ENCODE results near the gene GID4.
A peak's percentile ranks its signal among the peaks of the same experiment; 100 is the strongest.
"Not testable (repeated sequence)": the region's sequence is repeated elsewhere in the genome, so short reads cannot be mapped to it uniquely, and the experiment has no call there.

GID4 gene

GRCh38 chr17:18038861-18039534 is at the start of gene GID4, which contains the start of gene ATPAF2:
GID4 (plus strand) TSS chr17:18039408; CDS start chr17:18039465, 57 bp downstream.
ATPAF2 (minus strand) TSS chr17:18039168; CDS start chr17:18039013, 155 bp downstream.
- Histone ChIP-seq H3K9ac (ENCODE audit: low read depth, low read length) (peak within 1 kb of the TSS; percentile 80), H3K9me3 (ENCODE audit: control insufficient read depth, insufficient read depth, low read length) (no peaks in the 10 kb centered on the region), H3K4me3 (ENCODE audit: low read depth, low read length) (peak within 1 kb of the TSS; percentile 93), H3K4me1 (ENCODE audit: control insufficient read depth, insufficient read depth, low read length) (no peaks in the 10 kb centered on the region), H3K27me3 (ENCODE audit: control insufficient read depth, insufficient read depth, low read length) (no peaks in the 10 kb centered on the region), H3K36me3 (ENCODE audit: control insufficient read depth, insufficient read depth, low read length) (no peaks in the 10 kb centered on the region)

GRCh38 chr17:17989618-17990017 is 49.6 kb upstream of the GID4 start:
- no peak overlapping the region for H3K4me3 ChIP-seq (ENCODE audit: low read depth, low read length)
- no peaks in the 10 kb centered on the region for H3K9me3 ChIP-seq (ENCODE audit: control insufficient read depth, insufficient read depth, low read length)
- no peaks in the 10 kb centered on the region for H3K4me1 ChIP-seq (ENCODE audit: control insufficient read depth, insufficient read depth, low read length)
- H3K9ac ChIP-seq (ENCODE audit: low read depth, low read length): no peak overlapping the region
- no peaks in the 10 kb centered on the region for H3K27me3 ChIP-seq (ENCODE audit: control insufficient read depth, insufficient read depth, low read length)
- no peaks in the 10 kb centered on the region for H3K36me3 ChIP-seq (ENCODE audit: control insufficient read depth, insufficient read depth, low read length)

- H3K9ac ChIP-seq (ENCODE audit: low read depth, low read length): no peak overlapping the region
- H3K27me3 ChIP-seq (ENCODE audit: control insufficient read depth, insufficient read depth, low read length): no peaks in the 10 kb centered on the region
- no peaks in the 10 kb centered on the region for H3K36me3 ChIP-seq (ENCODE audit: control insufficient read depth, insufficient read depth, low read length)
- no peaks in the 10 kb centered on the region for H3K4me1 ChIP-seq (ENCODE audit: control insufficient read depth, insufficient read depth, low read length)
- no peaks in the 10 kb centered on the region for H3K9me3 ChIP-seq (ENCODE audit: control insufficient read depth, insufficient read depth, low read length)
- no peak overlapping the region for H3K4me3 ChIP-seq (ENCODE audit: low read depth, low read length)
Measured at GRCh38 chr17:17990282-17990681, 48.9 kb upstream of the GID4 start.

DNA sequence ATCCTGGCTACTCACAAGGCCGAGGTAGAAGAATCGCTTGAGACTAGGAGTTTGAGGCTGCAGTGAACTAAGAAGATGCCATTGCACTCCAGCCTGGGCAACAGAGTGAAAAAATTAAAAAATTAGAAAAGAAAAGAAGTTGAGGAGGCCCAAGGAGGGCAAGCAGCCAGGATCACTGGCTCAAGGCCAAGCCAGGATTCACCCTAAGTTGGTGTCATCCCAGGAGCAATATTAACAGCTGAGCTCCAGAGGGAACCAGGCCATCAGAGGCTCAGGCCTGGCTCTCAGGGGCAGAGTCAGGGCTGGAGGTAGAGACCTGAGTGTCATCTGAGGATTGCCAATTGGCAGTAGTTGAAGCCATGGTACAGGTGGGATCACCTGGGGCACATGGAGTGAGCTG is 45.8 kb upstream of the GID4 start:
- Histone ChIP-seq H3K9me3 (ENCODE audit: control insufficient read depth, insufficient read depth, low read length) (no peaks in the 10 kb centered on the region), H3K27me3 (ENCODE audit: control insufficient read depth, insufficient read depth, low read length) (no peaks in the 10 kb centered on the region), H3K4me1 (ENCODE audit: control insufficient read depth, insufficient read depth, low read length) (no peaks in the 10 kb centered on the region), H3K36me3 (ENCODE audit: control insufficient read depth, insufficient read depth, low read length) (no peaks in the 10 kb centered on the region), H3K4me3 (ENCODE audit: low read depth, low read length) (no peak overlapping the region), H3K9ac (ENCODE audit: low read depth, low read length) (no peak overlapping the region)

DNA sequence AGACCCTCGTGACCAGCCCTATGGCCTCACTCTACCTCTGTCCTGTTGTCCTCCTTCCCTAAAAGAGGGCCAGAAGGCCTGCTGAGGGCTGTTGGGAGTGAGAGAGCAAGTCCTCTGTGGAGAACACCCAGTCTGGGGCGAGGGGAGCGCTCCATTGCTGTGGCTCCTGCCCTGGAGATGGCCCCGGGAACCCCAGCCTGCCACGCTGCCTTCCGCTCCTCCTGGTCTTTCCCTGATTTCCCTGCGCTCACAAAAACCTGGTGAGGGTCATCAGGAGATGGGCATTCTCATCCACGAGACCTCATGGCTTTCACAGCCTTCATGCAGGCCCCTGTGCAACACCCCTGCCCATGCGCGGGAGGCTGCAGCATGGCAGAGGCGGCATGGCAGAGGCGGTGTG is 45.4 kb upstream of the GID4 start:
- no peak overlapping the region for H3K4me3 ChIP-seq (ENCODE audit: low read depth, low read length)
- H3K4me1 ChIP-seq (ENCODE audit: control insufficient read depth, insufficient read depth, low read length): no peaks in the 10 kb centered on the region
- no peaks in the 10 kb centered on the region for H3K36me3 ChIP-seq (ENCODE audit: control insufficient read depth, insufficient read depth, low read length)
- H3K9ac ChIP-seq (ENCODE audit: low read depth, low read length): no peak overlapping the region
- H3K9me3 ChIP-seq (ENCODE audit: control insufficient read depth, insufficient read depth, low read length): no peaks in the 10 kb centered on the region
- no peaks in the 10 kb centered on the region for H3K27me3 ChIP-seq (ENCODE audit: control insufficient read depth, insufficient read depth, low read length)

DNA sequence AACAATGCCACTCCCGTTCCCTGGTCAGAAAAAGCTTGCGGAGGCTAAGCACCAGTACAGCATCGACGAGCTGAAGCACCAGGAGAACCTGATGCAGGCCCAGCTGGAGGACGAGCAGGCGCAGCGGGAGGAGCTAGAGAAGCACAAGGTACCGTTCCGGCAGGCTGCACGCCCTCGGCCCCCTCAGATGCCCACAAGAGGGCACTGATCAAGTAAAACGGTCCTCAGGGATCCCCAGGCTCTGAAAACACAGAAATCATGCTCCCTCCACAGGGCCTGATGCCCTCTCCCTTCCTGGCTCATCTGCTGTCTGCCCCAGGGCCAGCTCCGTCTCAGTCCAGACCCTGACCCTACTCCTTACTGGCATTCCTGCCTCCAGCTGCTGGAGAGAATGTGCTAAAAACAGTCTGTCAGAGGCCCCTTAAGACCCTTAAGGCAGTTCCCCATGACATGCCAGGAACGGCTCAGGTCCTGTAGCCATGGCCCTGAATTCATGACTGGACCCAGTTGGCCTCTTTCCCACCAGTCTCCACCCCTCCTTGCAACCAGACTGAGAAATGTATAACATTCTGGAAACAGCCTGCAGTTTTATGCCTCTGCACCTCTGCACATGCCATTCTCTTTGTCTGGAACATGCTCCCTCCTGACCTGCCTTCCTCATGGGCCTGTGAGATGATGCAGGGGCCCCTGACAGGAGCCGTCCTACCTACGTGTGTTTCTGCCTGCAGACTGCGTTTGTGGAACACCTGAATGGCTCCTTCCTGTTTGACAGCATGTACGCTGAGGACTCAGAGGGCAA is 44.7 kb upstream of the GID4 start:
- no peaks in the 10 kb centered on the region for H3K27me3 ChIP-seq (ENCODE audit: control insufficient read depth, insufficient read depth, low read length)
- no peaks in the 10 kb centered on the region for H3K9me3 ChIP-seq (ENCODE audit: control insufficient read depth, insufficient read depth, low read length)
- no peaks in the 10 kb centered on the region for H3K36me3 ChIP-seq (ENCODE audit: control insufficient read depth, insufficient read depth, low read length)
- no peak overlapping the region for H3K4me3 ChIP-seq (ENCODE audit: low read depth, low read length)
- no peaks in the 10 kb centered on the region for H3K4me1 ChIP-seq (ENCODE audit: control insufficient read depth, insufficient read depth, low read length)
- H3K9ac ChIP-seq (ENCODE audit: low read depth, low read length): no peak overlapping the region

DNA sequence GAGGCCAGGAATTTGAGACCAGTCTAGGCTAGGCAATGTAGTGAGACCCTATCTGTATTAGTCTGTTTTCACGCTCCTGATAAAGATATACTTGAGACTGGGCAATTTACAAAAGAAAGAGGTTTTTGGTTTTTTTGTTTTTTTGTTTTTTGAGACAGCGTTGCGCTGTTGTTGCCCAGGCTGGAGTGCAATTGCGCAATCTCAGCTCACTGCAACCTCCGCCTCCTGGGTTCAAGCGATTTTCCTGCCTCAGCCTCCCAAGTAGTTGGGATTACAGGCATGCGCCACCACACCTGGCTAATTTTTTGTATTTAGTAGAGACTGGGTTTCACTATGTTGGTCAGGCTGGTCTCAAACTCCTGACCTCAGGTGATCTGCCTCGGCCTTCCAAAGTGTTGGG is 43.3 kb upstream of the GID4 start:
- H3K9me3 ChIP-seq (ENCODE audit: control insufficient read depth, insufficient read depth, low read length); H3K27me3 ChIP-seq (ENCODE audit: control insufficient read depth, insufficient read depth, low read length); H3K4me1 ChIP-seq (ENCODE audit: control insufficient read depth, insufficient read depth, low read length); H3K9ac ChIP-seq (ENCODE audit: low read depth, low read length); H3K4me3 ChIP-seq (ENCODE audit: low read depth, low read length); H3K36me3 ChIP-seq (ENCODE audit: control insufficient read depth, insufficient read depth, low read length): not testable (repeated sequence)

- Histone ChIP-seq H3K36me3 (ENCODE audit: control insufficient read depth, insufficient read depth, low read length) (no peaks in the 10 kb centered on the region), H3K27me3 (ENCODE audit: control insufficient read depth, insufficient read depth, low read length) (no peaks in the 10 kb centered on the region), H3K4me3 (ENCODE audit: low read depth, low read length) (no peak overlapping the region), H3K4me1 (ENCODE audit: control insufficient read depth, insufficient read depth, low read length) (no peaks in the 10 kb centered on the region), H3K9ac (ENCODE audit: low read depth, low read length) (no peak overlapping the region), H3K9me3 (ENCODE audit: control insufficient read depth, insufficient read depth, low read length) (no peaks in the 10 kb centered on the region)
Measured at GRCh38 chr17:17998934-17999333, 40.3 kb upstream of the GID4 start.

- Histone ChIP-seq H3K36me3 (ENCODE audit: control insufficient read depth, insufficient read depth, low read length) (no peaks in the 10 kb centered on the region), H3K27me3 (ENCODE audit: control insufficient read depth, insufficient read depth, low read length) (no peaks in the 10 kb centered on the region), H3K9me3 (ENCODE audit: control insufficient read depth, insufficient read depth, low read length) (no peaks in the 10 kb centered on the region), H3K9ac (ENCODE audit: low read depth, low read length) (no peak overlapping the region), H3K4me1 (ENCODE audit: control insufficient read depth, insufficient read depth, low read length) (no peaks in the 10 kb centered on the region), H3K4me3 (ENCODE audit: low read depth, low read length) (no peak overlapping the region)
Measured at GRCh38 chr17:17999364-18000029, 39.7 kb upstream of the GID4 start.

DNA sequence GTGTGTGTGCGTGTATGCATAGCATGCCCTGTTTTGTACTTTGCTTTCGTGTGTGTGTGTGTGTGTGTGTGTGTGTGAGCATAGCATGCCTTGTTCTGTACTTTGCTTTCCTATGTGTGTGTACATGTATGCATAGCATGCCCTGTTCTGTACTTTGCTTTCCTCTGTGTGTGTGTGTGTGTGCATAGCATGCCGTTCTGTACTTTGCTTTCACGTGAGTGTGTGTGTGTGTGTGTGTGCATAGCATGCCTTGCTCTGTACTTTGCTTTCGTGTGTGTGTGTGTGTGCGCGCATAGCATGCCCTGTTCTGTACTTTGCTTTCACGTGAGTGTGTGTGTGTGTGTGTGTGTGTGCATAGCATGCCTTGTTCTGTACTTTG is 39.2 kb upstream of the GID4 start:
- H3K27me3 ChIP-seq (ENCODE audit: control insufficient read depth, insufficient read depth, low read length): no peaks in the 10 kb centered on the region
- no peak overlapping the region for H3K4me3 ChIP-seq (ENCODE audit: low read depth, low read length)
- no peaks in the 10 kb centered on the region for H3K4me1 ChIP-seq (ENCODE audit: control insufficient read depth, insufficient read depth, low read length)
- H3K36me3 ChIP-seq (ENCODE audit: control insufficient read depth, insufficient read depth, low read length): no peaks in the 10 kb centered on the region
- H3K9ac ChIP-seq (ENCODE audit: low read depth, low read length): no peak overlapping the region
- no peaks in the 10 kb centered on the region for H3K9me3 ChIP-seq (ENCODE audit: control insufficient read depth, insufficient read depth, low read length)

- Histone ChIP-seq H3K27me3 (ENCODE audit: control insufficient read depth, insufficient read depth, low read length) (no peaks in the 10 kb centered on the region), H3K4me3 (ENCODE audit: low read depth, low read length) (no peak overlapping the region), H3K4me1 (ENCODE audit: control insufficient read depth, insufficient read depth, low read length) (no peaks in the 10 kb centered on the region), H3K36me3 (ENCODE audit: control insufficient read depth, insufficient read depth, low read length) (no peaks in the 10 kb centered on the region), H3K9me3 (ENCODE audit: control insufficient read depth, insufficient read depth, low read length) (no peaks in the 10 kb centered on the region), H3K9ac (ENCODE audit: low read depth, low read length) (no peak overlapping the region)
Measured at GRCh38 chr17:18002171-18002570, 37.0 kb upstream of the GID4 start.

GRCh38 chr17:18004345-18004744 is 34.9 kb upstream of the GID4 start:
- Histone ChIP-seq H3K4me3 (ENCODE audit: low read depth, low read length) (no peak overlapping the region), H3K36me3 (ENCODE audit: control insufficient read depth, insufficient read depth, low read length) (no peaks in the 10 kb centered on the region), H3K4me1 (ENCODE audit: control insufficient read depth, insufficient read depth, low read length) (no peaks in the 10 kb centered on the region), H3K9me3 (ENCODE audit: control insufficient read depth, insufficient read depth, low read length) (no peaks in the 10 kb centered on the region), H3K27me3 (ENCODE audit: control insufficient read depth, insufficient read depth, low read length) (no peaks in the 10 kb centered on the region), H3K9ac (ENCODE audit: low read depth, low read length) (no peak overlapping the region)

Data from iPS-15b (cell line).